Upper lobe of left lung (tissue), 4 donors: Measurements from ENCODE around the gene GTF2IRD1.

Experiments
- POLR2A ChIP-seq, 4 donors: fragments of 450-650 bp; IDR thresholded peaks; one replicate each; pipeline ENCODE4 v1.5.1; 2016 to 2017; ENCODE audit warnings: antibody characterized with exemption in 4 of 4, mild to moderate bottlenecking in 2 of 4
- POLR2AphosphoS5 ChIP-seq, 2 donors: sonication (generic); formaldehyde crosslinking; IDR thresholded peaks; one replicate each; pipeline ENCODE4 v1.5.1; 2017; ENCODE audit warnings: antibody characterized with exemption in 2 of 2
- TF ChIP-seq, protein P1 (sequence below), 6 experiments: fragments of 450-650 bp in 4 of 6; fragments of 200-600 bp in 2 of 6; sonication (generic) in 2 of 6; IDR thresholded peaks; one replicate each; pipeline ENCODE4 v1.5.1; 2016 to 2019; ENCODE audit warnings: antibody characterized with exemption in 6 of 6

DNA sequence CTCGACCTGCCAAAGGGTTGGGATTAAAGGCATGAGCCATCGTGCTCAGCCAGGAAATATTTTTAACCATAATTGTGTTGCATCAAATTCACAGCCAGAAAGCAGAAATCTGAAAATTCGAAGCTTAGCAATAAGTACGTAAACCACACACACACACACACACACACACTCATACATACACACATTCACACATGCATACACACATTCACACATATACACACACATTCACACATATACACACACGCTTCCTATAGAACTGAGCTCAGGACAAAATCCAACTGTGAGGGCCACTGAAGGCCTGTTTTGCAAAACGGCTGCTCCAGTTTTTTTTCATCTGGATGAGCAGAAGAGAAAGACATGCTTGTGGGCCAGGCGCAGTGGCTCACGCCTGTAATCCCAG lies 178.8 kb downstream of the GTF2IRD1 start:
- TF ChIP-seq, protein P1, sequence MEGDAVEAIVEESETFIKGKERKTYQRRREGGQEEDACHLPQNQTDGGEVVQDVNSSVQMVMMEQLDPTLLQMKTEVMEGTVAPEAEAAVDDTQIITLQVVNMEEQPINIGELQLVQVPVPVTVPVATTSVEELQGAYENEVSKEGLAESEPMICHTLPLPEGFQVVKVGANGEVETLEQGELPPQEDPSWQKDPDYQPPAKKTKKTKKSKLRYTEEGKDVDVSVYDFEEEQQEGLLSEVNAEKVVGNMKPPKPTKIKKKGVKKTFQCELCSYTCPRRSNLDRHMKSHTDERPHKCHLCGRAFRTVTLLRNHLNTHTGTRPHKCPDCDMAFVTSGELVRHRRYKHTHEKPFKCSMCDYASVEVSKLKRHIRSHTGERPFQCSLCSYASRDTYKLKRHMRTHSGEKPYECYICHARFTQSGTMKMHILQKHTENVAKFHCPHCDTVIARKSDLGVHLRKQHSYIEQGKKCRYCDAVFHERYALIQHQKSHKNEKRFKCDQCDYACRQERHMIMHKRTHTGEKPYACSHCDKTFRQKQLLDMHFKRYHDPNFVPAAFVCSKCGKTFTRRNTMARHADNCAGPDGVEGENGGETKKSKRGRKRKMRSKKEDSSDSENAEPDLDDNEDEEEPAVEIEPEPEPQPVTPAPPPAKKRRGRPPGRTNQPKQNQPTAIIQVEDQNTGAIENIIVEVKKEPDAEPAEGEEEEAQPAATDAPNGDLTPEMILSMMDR (IDR thresholded peaks at IDR 0.05), result no peak
- TF ChIP-seq POLR2A (IDR thresholded peaks at IDR 0.05) (no peak), POLR2AphosphoS5 (IDR thresholded peaks at IDR 0.05) (no peak)
